HepG2 (cell line): ENCODE measurements around the gene CCDC178.

Experiments used
- CTCF ChIP-seq: sonication (generic); formaldehyde crosslinking; IDR thresholded peaks from 2 replicates; pipeline ENCODE4 v1.5.0; 2020; ENCODE audit warnings: mild to moderate bottlenecking, missing genetic modification reagents, moderate library complexity
- HNF4A ChIP-seq: sonication (generic); formaldehyde crosslinking; IDR thresholded peaks from 2 replicates; pipeline ENCODE4 v1.4.0; 2020; ENCODE audit warnings: missing genetic modification reagents
- ZNF441 ChIP-seq: sonication (generic); formaldehyde crosslinking; IDR thresholded peaks from 2 replicates; pipeline ENCODE4 v1.7.0; 2021; ENCODE audit warnings: missing genetic modification reagents, borderline replicate concordance
- ZNF687 ChIP-seq: sonication (generic); formaldehyde crosslinking; IDR thresholded peaks from 2 replicates; pipeline ENCODE4 v1.5.1; 2020; ENCODE audit warnings: mild to moderate bottlenecking, missing genetic modification reagents, moderate library complexity
- ZNF790 ChIP-seq: sonication (generic); formaldehyde crosslinking; IDR thresholded peaks from 2 replicates; pipeline ENCODE4 v1.8.0; 2022; ENCODE audit warnings: missing genetic modification reagents, mild to moderate bottlenecking, borderline replicate concordance

DNA sequence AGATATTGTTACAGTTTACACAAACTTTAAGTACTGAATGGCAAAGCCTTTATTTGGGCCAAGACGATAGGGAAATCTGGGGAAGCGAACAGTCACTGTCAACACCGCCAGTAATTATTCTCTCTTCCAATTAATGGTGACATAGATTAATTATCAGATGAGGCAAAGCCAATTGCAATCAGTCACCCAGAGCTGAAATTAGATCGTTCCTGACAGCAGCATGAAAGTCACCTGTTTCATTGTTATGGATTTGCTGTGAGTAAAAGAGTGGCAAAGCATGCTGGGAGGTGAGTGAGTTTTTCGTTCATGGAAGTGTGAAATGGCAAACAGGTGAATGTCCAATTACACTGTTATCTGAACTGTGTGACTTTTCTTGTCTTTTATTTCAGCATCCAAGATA is 502.9 kb downstream of the CCDC178 start:
- TF ChIP-seq CTCF: no peak
- TF ChIP-seq ZNF790 (CRISPR knock-in tag): no peak
- TF ChIP-seq HNF4A (CRISPR knock-in tag): no peak
- TF ChIP-seq ZNF441 (CRISPR knock-in tag): no peak
- no peak for TF ChIP-seq ZNF687 (CRISPR knock-in tag)
